NCI-H1417 (cell line): ENCODE results near the gene FDXACB1.
A peak's percentile ranks its signal among the peaks of the same experiment; 100 is the strongest.

Experiments
- DNase-seq, 3 experiments: peaks; one replicate each; lab custom pipeline; 2025; lab: John Stamatoyannopoulos, UW

FDXACB1 gene, protein sequence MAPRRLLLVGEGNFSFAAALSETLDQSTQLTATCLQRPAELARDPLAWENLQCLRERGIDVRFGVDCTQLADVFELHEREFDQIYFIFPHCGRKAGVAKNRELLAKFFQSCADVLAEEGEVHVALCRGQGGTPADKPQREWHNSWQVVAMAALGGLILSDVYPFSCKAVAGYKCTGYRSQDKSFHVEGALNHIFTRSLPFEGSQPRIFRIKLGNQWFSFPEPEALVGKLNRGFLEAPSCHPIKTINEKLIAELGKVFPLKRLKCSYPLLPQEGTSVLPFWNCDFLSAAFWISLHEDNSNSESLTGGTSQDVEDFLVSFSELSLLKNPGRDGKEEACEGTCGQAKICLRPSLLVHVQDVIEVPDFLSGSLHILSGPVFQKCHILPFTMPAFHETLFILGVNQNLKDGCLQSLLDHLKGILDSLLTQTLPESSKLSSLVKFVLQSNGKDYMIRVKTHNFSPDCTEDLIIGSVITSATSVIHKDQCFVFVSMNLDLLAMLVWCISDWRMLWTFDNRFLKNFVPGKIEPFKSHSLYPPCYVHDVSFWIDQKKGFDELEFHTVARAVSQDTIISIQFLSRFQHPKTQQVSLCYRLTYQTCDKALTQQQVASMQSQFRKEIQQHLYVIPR

GRCh38 chr11:111878849-111879636 is at the start of gene FDXACB1, which contains the start of gene CFAP68:
Gene FDXACB1 (minus strand): TSS chr11:111879165. CDS start chr11:111879132, 33 bp downstream.
Gene CFAP68 (plus strand): TSS chr11:111879541. CDS start chr11:111879561, 20 bp downstream.
- peak; percentile 98 to 100 (median 99) for DNase-seq

- DNase-seq = peak; percentile 99 to 100 (median 100)
Measured at GRCh38 chr11:111926505-111927391, 47.8 kb upstream of the FDXACB1 start.

- DNase-seq = peak in 1 of 3 experiments; percentile 47
Measured at GRCh38 chr11:111925953-111926352, 47.0 kb upstream of the FDXACB1 start.

- no peak for DNase-seq
Measured at GRCh38 chr11:111923951-111924350, 45.0 kb upstream of the FDXACB1 start.

DNA sequence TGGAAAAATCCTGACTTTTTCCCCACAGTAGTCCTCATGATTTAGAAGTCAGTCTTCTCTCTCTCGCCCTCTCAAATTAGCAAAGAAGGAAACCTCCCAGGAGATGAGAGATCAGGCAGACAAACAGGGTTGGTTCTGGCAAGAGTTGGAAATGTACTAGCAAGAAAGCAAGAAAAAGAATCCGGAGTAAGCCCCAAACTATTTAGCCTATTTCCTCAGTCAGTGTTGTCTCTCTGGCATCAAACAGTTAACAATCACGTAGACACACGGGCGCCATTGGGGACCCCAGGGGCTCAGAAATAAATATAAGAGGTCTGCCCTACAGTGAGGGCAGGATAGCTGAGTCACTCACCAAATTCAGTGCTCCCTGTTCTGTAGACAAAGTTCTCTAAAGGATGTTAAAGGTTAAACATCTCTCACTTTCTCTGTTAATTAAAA is 44.4 kb upstream of the FDXACB1 start:
- no peak for DNase-seq

DNA sequence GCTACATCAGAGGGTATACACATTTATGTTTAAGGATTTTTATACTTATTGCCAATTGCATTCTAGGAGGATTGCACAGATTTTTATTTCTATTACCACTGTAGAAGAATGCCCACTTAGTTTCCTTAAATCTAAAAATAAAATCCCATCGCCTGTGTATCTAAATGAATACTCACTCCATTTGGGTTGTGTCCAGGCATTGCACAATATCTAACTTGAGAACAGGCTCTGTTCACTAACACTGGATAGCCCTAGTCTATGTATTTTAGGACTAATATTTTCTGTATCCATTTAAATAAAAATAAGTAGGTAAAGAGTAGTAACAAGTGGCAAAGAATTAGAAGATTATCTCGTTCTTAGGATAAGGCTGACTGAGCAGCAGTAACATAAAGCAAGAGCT is 43.8 kb upstream of the FDXACB1 start:
- no peak for DNase-seq

DNA sequence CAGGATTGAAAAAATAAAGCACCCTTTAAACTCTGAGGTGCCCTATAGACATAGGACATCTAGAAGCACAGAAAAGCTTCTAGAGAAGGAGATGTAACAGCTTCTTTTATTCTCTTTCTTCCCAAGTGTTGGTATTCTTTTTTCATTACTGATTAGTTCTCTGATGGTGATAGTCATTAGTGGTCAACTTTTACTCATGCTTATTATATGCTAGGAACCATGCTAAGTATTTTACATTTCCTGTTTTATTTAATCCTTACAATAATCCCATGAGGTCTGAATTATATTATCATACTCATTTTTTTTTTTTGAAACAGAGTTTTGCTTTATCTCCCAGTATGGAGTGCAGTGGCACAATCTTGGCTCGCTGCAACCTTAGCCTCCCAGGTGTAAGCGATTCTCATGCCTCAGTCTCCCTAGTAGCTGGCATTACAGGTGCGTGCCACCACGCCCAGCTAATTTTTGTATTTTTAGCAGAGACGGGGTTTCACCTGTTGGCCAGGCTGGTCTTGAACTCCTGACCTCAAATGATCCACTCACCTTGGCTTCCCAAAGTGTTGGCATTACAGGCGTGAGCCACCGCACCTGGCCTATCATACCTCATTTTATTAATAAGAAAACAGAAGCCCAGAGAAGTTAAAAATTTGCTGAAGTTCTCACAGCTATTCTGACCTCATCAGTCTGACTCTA is 42.7 kb upstream of the FDXACB1 start:
- DNase-seq = no peak

DNA sequence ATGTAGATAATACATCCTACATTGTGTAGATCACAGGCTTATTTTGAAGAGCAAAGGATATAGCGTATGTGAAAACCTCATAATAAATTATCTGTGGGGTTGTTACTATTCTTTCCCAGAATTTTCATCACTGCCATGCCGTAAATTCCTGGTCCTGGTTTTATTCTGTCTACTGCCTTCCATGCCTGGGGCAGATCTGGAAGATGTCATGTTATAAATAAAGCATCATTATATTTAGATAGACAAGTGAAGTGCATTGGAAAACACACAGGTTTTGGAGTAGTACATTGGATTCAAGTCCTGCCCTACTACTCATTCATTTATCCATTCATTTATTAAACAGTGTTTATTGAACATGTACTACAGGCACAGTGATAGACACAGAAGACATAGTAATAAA is 41.9 kb upstream of the FDXACB1 start:
- no peak for DNase-seq

GRCh38 chr11:111918390-111919256 is 39.7 kb upstream of the FDXACB1 start, which contains the start of gene C11orf52:
Gene C11orf52 (plus strand): TSS chr11:111918913. CDS start chr11:111918973, 60 bp downstream.
- peak; percentile 88 to 96 (median 95) for DNase-seq

- no peak for DNase-seq
Measured at GRCh38 chr11:111917788-111918187, 38.8 kb upstream of the FDXACB1 start.

DNA sequence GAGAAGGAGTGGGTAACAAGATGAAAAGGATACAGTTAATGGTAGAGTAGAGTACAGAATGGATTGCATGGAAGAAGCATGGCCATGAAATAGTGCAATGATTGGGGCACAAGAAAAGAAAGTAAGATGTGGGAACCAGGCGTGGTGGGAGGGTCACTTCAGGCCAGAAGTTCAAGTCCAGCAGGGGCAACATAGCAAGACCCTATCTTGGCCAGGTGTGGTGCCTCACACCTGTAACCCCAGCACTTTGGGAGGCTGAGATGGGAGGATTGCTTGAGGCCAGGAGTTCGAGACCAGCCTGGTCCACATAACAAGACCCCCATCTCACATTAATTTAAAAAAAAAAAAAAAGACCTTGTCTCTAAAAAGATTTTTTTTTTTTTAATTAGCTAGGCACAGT is 38.3 kb upstream of the FDXACB1 start:
- DNase-seq = no peak

DNA sequence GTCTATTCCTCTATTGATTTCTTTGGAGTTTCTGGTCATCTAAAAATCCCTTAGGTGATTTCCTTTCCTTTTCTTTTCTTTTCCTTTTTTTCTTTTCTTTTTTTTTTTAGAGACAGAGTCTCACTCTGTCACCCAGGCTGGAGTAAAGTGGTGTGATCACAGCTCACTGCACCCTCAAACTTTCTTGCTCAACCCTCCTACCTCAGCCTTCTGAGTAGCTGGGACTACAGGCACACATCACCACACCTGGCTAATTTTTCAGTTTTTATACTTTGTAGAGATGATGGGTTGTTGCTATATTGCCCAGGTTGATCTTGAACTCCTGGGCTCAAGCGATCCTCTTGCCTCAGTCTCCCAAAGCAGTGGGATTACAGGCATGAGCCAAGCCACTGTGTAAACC is 37.8 kb upstream of the FDXACB1 start:
- no peak for DNase-seq

- DNase-seq = no peak
Measured at GRCh38 chr11:111913997-111914396, 35.0 kb upstream of the FDXACB1 start.

GRCh38 chr11:111913031-111913861 is 34.3 kb upstream of the FDXACB1 start:
- DNase-seq = no peak

- DNase-seq = no peak
Measured at GRCh38 chr11:111912535-111912934, 33.6 kb upstream of the FDXACB1 start, which contains the start of gene HSPB2. Gene HSPB2 (plus strand): TSS chr11:111912734. CDS start chr11:111912830, 96 bp downstream.

- no peak for DNase-seq
Measured at GRCh38 chr11:111911563-111912401, 32.8 kb upstream of the FDXACB1 start, which contains the start of gene CRYAB. Gene CRYAB (minus strand): TSS chr11:111911770. CDS start chr11:111911724, 46 bp downstream.
